Endometrial microvascular endothelial cells (primary cell): ENCODE data around the gene ADAMTS9. TPM values are rescaled to one million over a fixed set of nuclear protein-coding genes. Genes with fewer than 3 reads are reported as not detected.

ENCODE experiments used
- in situ Hi-C: cut with HindIII; loops from 2 replicates; pipeline ENCODE4 v1.10.0; 2017; ENCODE audit warnings: low sequenced_read_pairs, low pct_unique_long_range_greater_than_20kb; ENCODE audit errors: inconsistent ontology term
- total RNA-seq: library from RNA; depleted of rRNA; stranded (reverse); fragments of >200 nt; gene quantifications from one replicate; pipeline ENCODE4 v1.2.3, GENCODE V29; 2015; ENCODE audit errors: inconsistent ontology term

ADAMTS9 gene
- total RNA-seq, 1 donor from 2014 or later, result 33.9 TPM

- in situ Hi-C loops, result no loop called here
These were observed 20.7 kb downstream of the ADAMTS9 start for GRCh38 chr3:64667138-64667537.

- in situ Hi-C loops, result no loop called here
These were observed 21.6 kb downstream of the ADAMTS9 start for GRCh38 chr3:64666171-64666588.

GRCh38 chr3:64664397-64664796 lies 23.4 kb downstream of the ADAMTS9 start:
- in situ Hi-C loops, result no loop called here

- in situ Hi-C loops, result no loop called here
These were observed 28.2 kb downstream of the ADAMTS9 start for GRCh38 chr3:64659617-64659978.

GRCh38 chr3:64658001-64658400 lies 29.8 kb downstream of the ADAMTS9 start:
- in situ Hi-C loops, result no loop called here

- in situ Hi-C loops, result no loop called here
These were observed 31.3 kb downstream of the ADAMTS9 start for GRCh38 chr3:64656544-64656943.

- in situ Hi-C loops, result no loop called here
These were observed 32.6 kb downstream of the ADAMTS9 start for GRCh38 chr3:64655160-64655559.

GRCh38 chr3:64654013-64654412 lies 33.8 kb downstream of the ADAMTS9 start:
- in situ Hi-C loops, result no loop called here

GRCh38 chr3:64653101-64653500 lies 34.7 kb downstream of the ADAMTS9 start:
- in situ Hi-C loops, result no loop called here

- in situ Hi-C loops, result no loop called here
These were observed 36.0 kb downstream of the ADAMTS9 start for GRCh38 chr3:64651741-64652241.

GRCh38 chr3:64651303-64651702 lies 36.5 kb downstream of the ADAMTS9 start:
- in situ Hi-C loops, result no loop called here

GRCh38 chr3:64650715-64651114 lies 37.1 kb downstream of the ADAMTS9 start:
- in situ Hi-C loops, result no loop called here

- in situ Hi-C loops, result no loop called here
These were observed 37.6 kb downstream of the ADAMTS9 start for GRCh38 chr3:64650096-64650622.

GRCh38 chr3:64648927-64649906 lies 38.6 kb downstream of the ADAMTS9 start:
- in situ Hi-C loops, result no loop called here

GRCh38 chr3:64647825-64648224 lies 40.0 kb downstream of the ADAMTS9 start:
- in situ Hi-C loops, result no loop called here

GRCh38 chr3:64645243-64645642 lies 42.6 kb downstream of the ADAMTS9 start:
- in situ Hi-C loops, result no loop called here

- in situ Hi-C loops, result no loop called here
These were observed 43.3 kb downstream of the ADAMTS9 start for GRCh38 chr3:64644483-64644882.

- in situ Hi-C loops, result no loop called here
These were observed 45.3 kb downstream of the ADAMTS9 start for GRCh38 chr3:64642327-64643151.

- in situ Hi-C loops, result no loop called here
These were observed 48.8 kb downstream of the ADAMTS9 start for GRCh38 chr3:64638981-64639481.
